Measurements from ENCODE around the gene BABAM2. TPM values are rescaled to one million over a fixed set of nuclear protein-coding genes. Genes with fewer than 3 reads are reported as not detected.

Gene BABAM2
- total RNA-seq, 1 experiment from 2014 or later = 43.5 TPM

GRCh38 chr2:28336264-28336980 lies 445.9 kb downstream of the BABAM2 start:
- H3K9me3 Mint-ChIP-seq (ENCODE audit: low read depth, unreplicated experiment) = no peaks in the 10 kb centered on the region
- no peak overlapping the region for H3K27ac Mint-ChIP-seq (ENCODE audit: unreplicated experiment)
- TF ChIP-seq CTCF (IDR thresholded peaks at IDR 0.05; ENCODE audit: unreplicated experiment) = no peak
- peaks cover 9% of the 10 kb centered on the region for H3K4me1 Mint-ChIP-seq (ENCODE audit: low read depth, unreplicated experiment)
- BruUV-seq (replicated peaks) = no TSS peak
- intact Hi-C loops (cut with micrococcal nuclease; ENCODE audit: unreplicated experiment) = no loop called here
- no peaks in the 10 kb centered on the region for H3K36me3 Mint-ChIP-seq (ENCODE audit: insufficient read depth, unreplicated experiment)
- H3K27me3 Mint-ChIP-seq (ENCODE audit: unreplicated experiment) = no peaks in the 10 kb centered on the region
- no peak overlapping the region for H3K4me3 Mint-ChIP-seq (ENCODE audit: low read depth, unreplicated experiment)
- CTCF ChIA-PET = interaction anchor here (0.6 to 1.1 kb wide), 2 partner anchors 17 to 584 kb away, joined by 3 to 4 read pairs; no protein-coding TSS in a partner anchor
- no peak for DNase-seq

GRCh38 chr2:28336982-28337627 lies 446.6 kb downstream of the BABAM2 start:
- intact Hi-C loops (cut with micrococcal nuclease; ENCODE audit: unreplicated experiment) = no loop called here
- DNase-seq = no peak
- H3K4me1 Mint-ChIP-seq (ENCODE audit: low read depth, unreplicated experiment) = peaks cover 9% of the 10 kb centered on the region

GRCh38 chr2:28338046-28338817 lies 447.7 kb downstream of the BABAM2 start:
- DNase-seq = no peak
- intact Hi-C loops (cut with micrococcal nuclease; ENCODE audit: unreplicated experiment) = no loop called here
- H3K36me3 Mint-ChIP-seq (ENCODE audit: insufficient read depth, unreplicated experiment) = no peaks in the 10 kb centered on the region
- H3K27ac Mint-ChIP-seq (ENCODE audit: unreplicated experiment) = no peak overlapping the region
- TF ChIP-seq CTCF (IDR thresholded peaks at IDR 0.05; ENCODE audit: unreplicated experiment) = no peak
- H3K4me1 Mint-ChIP-seq (ENCODE audit: low read depth, unreplicated experiment) = peaks cover 15% of the 10 kb centered on the region
- no peaks in the 10 kb centered on the region for H3K27me3 Mint-ChIP-seq (ENCODE audit: unreplicated experiment)
- CTCF ChIA-PET = no interaction called here
- no peaks in the 10 kb centered on the region for H3K9me3 Mint-ChIP-seq (ENCODE audit: low read depth, unreplicated experiment)
- no peak overlapping the region for H3K4me3 Mint-ChIP-seq (ENCODE audit: low read depth, unreplicated experiment)
- no TSS peak for BruUV-seq (replicated peaks)

More at GRCh38 chr2:28336982-28337627, 446.6 kb downstream of the BABAM2 start:
- no peaks in the 10 kb centered on the region for H3K36me3 Mint-ChIP-seq (ENCODE audit: insufficient read depth, unreplicated experiment)
- H3K27ac Mint-ChIP-seq (ENCODE audit: unreplicated experiment) = no peak overlapping the region
- no peaks in the 10 kb centered on the region for H3K27me3 Mint-ChIP-seq (ENCODE audit: unreplicated experiment)
- BruUV-seq (replicated peaks) = no TSS peak
- TF ChIP-seq CTCF (IDR thresholded peaks at IDR 0.05; ENCODE audit: unreplicated experiment) = no peak
- no peaks in the 10 kb centered on the region for H3K9me3 Mint-ChIP-seq (ENCODE audit: low read depth, unreplicated experiment)
- H3K4me3 Mint-ChIP-seq (ENCODE audit: low read depth, unreplicated experiment) = no peak overlapping the region
- CTCF ChIA-PET = no interaction called here

- intact Hi-C loops (cut with micrococcal nuclease; ENCODE audit: unreplicated experiment) = no loop called here
- CTCF ChIA-PET = no interaction called here
- Mint-ChIP-seq H3K27ac (ENCODE audit: unreplicated experiment) (no peak overlapping the region), H3K4me1 (ENCODE audit: low read depth, unreplicated experiment) (peaks cover 15% of the 10 kb centered on the region), H3K9me3 (ENCODE audit: low read depth, unreplicated experiment) (no peaks in the 10 kb centered on the region), H3K36me3 (ENCODE audit: insufficient read depth, unreplicated experiment) (no peaks in the 10 kb centered on the region), H3K27me3 (ENCODE audit: unreplicated experiment) (no peaks in the 10 kb centered on the region), H3K4me3 (ENCODE audit: low read depth, unreplicated experiment) (no peak overlapping the region)
- no TSS peak for BruUV-seq (replicated peaks)
- TF ChIP-seq CTCF (IDR thresholded peaks at IDR 0.05; ENCODE audit: unreplicated experiment) = no peak
- DNase-seq = no peak
These were observed 448.3 kb downstream of the BABAM2 start for GRCh38 chr2:28338831-28339321.
